Large intestine (tissue), 3 donors: ENCODE results near the gene PTPRN2. TPM values are rescaled to one million over a fixed set of nuclear protein-coding genes. Genes with fewer than 3 reads are reported as not detected.
"Not testable (repeated sequence)": the region's sequence is repeated elsewhere in the genome, so short reads cannot be mapped to it uniquely, and the experiment has no call there.

Source experiments
- DNase-seq, 2 donors: peaks; one replicate each; pipeline versions ENCODE4 v3.0.0 to v3.0.0-alpha.2; 2013
- H3K27ac ChIP-seq: one replicate; pipeline ENCODE4 v1.5.1; 2013; ENCODE audit warnings: low read length
- H3K27me3 ChIP-seq: 2 replicates; pipeline ENCODE4 v1.6.1; 2013; ENCODE audit warnings: low read length; ENCODE audit not compliant: control insufficient read depth, insufficient read depth
- H3K36me3 ChIP-seq: 2 replicates; pipeline ENCODE4 v1.6.1; 2013; ENCODE audit warnings: low read length; ENCODE audit not compliant: control insufficient read depth, insufficient read depth
- H3K4me1 ChIP-seq: one replicate; pipeline ENCODE4 v1.6.1; 2013; ENCODE audit warnings: low read length; ENCODE audit not compliant: control insufficient read depth, insufficient read depth
- H3K4me3 ChIP-seq: one replicate; pipeline ENCODE4 v1.5.1; 2013; ENCODE audit warnings: low read length
- H3K9me3 ChIP-seq: one replicate; pipeline ENCODE4 v1.6.1; 2013; ENCODE audit warnings: mild to moderate bottlenecking, low read depth, low read length, moderate library complexity; ENCODE audit not compliant: control insufficient read depth
- WGBS: methylation state at CpG from one replicate; pipeline ENCODE4 v1.1.5; 2013; ENCODE audit warnings: low lambda C conversion rate; ENCODE audit not compliant: insufficient coverage; 5-methylcytosine and 5-hydroxymethylcytosine counted together
- polyA plus RNA-seq: library from polyadenylated mRNA; unstranded; fragments of 120-200 nt; gene quantifications from one replicate; pipeline ENCODE4 v1.2.1, GENCODE V29; 2013

Gene PTPRN2
- polyA plus RNA-seq, 1 donor = 13.4 TPM

- not testable (repeated sequence) for H3K36me3 ChIP-seq, H3K4me3 ChIP-seq, H3K27me3 ChIP-seq, H3K4me1 ChIP-seq, H3K27ac ChIP-seq, H3K9me3 ChIP-seq, DNase-seq
- WGBS = 80% methylated on average over 1 of the region's 31 CpGs
These were observed 994.8 kb downstream of the PTPRN2 start for GRCh38 chr7:157592636-157593320.

- no peaks in the 10 kb centered on the region for H3K4me1 ChIP-seq
- H3K36me3 ChIP-seq = no peaks in the 10 kb centered on the region
- no peak for DNase-seq
- peaks cover 7% of the 10 kb centered on the region for H3K27me3 ChIP-seq
- no peak overlapping the region for H3K27ac ChIP-seq
- no peaks in the 10 kb centered on the region for H3K9me3 ChIP-seq
- H3K4me3 ChIP-seq = no peak overlapping the region
- WGBS = no CpG with 5 or more reads among the region's 13 CpGs
These were observed 997.1 kb downstream of the PTPRN2 start for GRCh38 chr7:157590526-157590925.

GRCh38 chr7:157589680-157590079, 997.9 kb downstream of the PTPRN2 start:
- H3K9me3 ChIP-seq = no peaks in the 10 kb centered on the region
- no peak for DNase-seq
- 50% methylated on average over 1 of the region's 11 CpGs for WGBS
- no peak overlapping the region for H3K4me3 ChIP-seq
- peaks cover 7% of the 10 kb centered on the region for H3K27me3 ChIP-seq
- H3K27ac ChIP-seq = no peak overlapping the region
- H3K36me3 ChIP-seq = no peaks in the 10 kb centered on the region
- no peaks in the 10 kb centered on the region for H3K4me1 ChIP-seq

- Histone ChIP-seq H3K36me3 (no peaks in the 10 kb centered on the region), H3K27ac (no peak overlapping the region), H3K27me3 (peaks cover 7% of the 10 kb centered on the region), H3K4me3 (no peak overlapping the region), H3K9me3 (no peaks in the 10 kb centered on the region), H3K4me1 (no peaks in the 10 kb centered on the region)
- DNase-seq = no peak
- WGBS = no CpG with 5 or more reads among the region's 34 CpGs
These were observed 999.6 kb downstream of the PTPRN2 start for GRCh38 chr7:157587805-157588560.

GRCh38 chr7:157587051-157587804, 1000.4 kb downstream of the PTPRN2 start:
- Histone ChIP-seq H3K4me3 (no peak overlapping the region), H3K4me1 (no peaks in the 10 kb centered on the region), H3K36me3 (no peaks in the 10 kb centered on the region), H3K27ac (no peak overlapping the region), H3K9me3 (no peaks in the 10 kb centered on the region), H3K27me3 (peaks cover 7% of the 10 kb centered on the region)
- no peak for DNase-seq
- no CpG with 5 or more reads among the region's 12 CpGs for WGBS

DNA sequence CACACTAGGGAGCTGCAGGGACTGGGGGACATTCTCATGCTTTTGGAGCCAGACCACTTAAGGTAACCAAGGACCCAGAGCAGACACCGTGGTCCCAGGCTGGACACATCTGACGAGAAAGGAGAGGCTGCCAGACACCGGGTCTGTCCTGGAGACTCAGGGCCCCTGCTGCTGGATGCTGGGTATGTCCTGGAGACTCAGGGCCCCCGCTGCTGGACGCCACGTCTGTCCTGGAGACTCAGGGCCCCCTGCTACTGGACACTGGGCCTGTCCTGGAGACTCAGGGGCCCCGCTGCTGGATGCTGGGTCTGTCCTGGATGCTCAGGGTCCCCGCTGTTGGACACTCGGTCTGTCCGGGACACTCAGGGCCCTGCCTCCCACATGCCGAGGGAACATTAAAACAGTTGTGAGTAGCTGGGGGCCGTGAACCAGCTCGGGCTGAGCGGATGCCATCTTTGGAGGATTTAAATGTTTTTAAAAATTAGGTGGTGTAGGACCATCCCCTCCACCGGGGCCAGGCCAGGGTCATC, 1001.1 kb downstream of the PTPRN2 start:
- WGBS = no CpG with 5 or more reads among the region's 15 CpGs
- H3K4me1 ChIP-seq = no peaks in the 10 kb centered on the region
- DNase-seq = no peak
- H3K4me3 ChIP-seq = no peak overlapping the region
- H3K36me3 ChIP-seq = no peaks in the 10 kb centered on the region
- peaks cover 7% of the 10 kb centered on the region for H3K27me3 ChIP-seq
- no peak overlapping the region for H3K27ac ChIP-seq
- H3K9me3 ChIP-seq = no peaks in the 10 kb centered on the region

DNA sequence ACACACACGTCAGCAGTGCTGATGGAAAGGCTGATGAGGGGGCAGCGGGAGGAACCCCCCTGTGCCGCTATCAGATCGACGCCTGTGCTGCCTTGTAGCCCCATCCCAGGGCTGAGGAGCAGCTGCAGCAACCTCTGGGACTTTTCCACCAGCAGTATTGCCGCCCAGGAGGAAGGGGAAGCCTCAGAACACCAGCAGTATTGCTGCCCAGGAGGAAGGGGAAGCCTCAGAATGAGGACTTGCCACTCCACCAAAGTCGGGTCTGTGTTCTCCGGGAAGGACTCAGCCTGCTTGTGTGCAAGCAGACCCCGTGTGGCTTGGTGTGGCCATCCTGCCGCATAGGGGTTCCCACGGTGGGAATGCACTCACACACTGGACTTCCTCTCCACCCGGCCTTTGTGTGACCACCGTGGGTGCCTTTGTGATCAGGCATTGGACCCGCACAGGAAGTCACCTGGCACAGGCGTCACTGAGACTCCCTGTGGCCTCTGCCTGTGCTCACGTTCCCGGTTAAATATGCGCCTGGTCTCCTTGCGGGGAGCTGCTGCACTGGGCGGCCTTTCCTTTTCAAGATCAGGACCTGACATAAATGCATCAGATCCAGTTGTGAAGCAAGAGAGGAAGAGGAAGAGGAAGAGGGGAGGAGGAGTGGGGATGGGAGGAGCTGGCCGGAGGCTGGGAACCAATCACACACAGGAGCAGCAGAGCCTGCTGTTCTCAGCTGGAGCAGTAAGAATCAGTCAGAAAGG, 1002.3 kb downstream of the PTPRN2 start:
- DNase-seq = no peak
- Histone ChIP-seq H3K27ac (no peak overlapping the region), H3K36me3 (no peaks in the 10 kb centered on the region), H3K4me3 (no peak overlapping the region), H3K27me3 (peaks cover 7% of the 10 kb centered on the region), H3K4me1 (no peaks in the 10 kb centered on the region), H3K9me3 (no peaks in the 10 kb centered on the region)
- no CpG with 5 or more reads among the region's 21 CpGs for WGBS

GRCh38 chr7:157584420-157584819, 1003.2 kb downstream of the PTPRN2 start:
- no peak for DNase-seq
- Histone ChIP-seq H3K27me3 (peaks cover 7% of the 10 kb centered on the region), H3K9me3 (no peaks in the 10 kb centered on the region), H3K4me1 (no peaks in the 10 kb centered on the region), H3K4me3 (no peak overlapping the region), H3K36me3 (no peaks in the 10 kb centered on the region), H3K27ac (no peak overlapping the region)
- WGBS = 100% methylated on average over 2 of the region's 9 CpGs

- H3K27ac ChIP-seq = no peak overlapping the region
- no CpG with 5 or more reads among the region's 15 CpGs for WGBS
- no peak for DNase-seq
These were observed 1005.9 kb downstream of the PTPRN2 start for GRCh38 chr7:157581740-157582139.

DNA sequence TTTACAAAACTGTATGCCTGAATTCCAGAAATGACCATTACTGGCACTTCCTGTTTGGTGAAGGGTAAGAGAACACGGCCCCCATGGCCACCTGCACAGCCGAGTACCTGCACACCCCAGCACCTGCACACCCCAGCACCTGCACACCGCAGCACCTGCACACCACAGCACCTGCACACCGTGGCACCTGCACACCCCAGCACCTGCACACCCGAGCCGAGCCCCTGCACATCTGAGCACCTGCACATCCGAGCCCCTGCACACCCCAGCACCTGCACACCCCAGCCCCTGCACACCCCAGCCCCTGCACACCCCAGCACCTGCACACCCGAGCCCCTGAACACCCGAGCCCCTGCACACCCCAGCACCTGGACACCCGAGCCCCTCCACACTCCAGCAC, 1007.3 kb downstream of the PTPRN2 start:
- H3K36me3 ChIP-seq = no peaks in the 10 kb centered on the region
- no peak overlapping the region for H3K4me3 ChIP-seq
- DNase-seq = no peak
- no CpG with 5 or more reads among the region's 10 CpGs for WGBS
- H3K27me3 ChIP-seq = peaks cover 4% of the 10 kb centered on the region
- H3K27ac ChIP-seq = no peak overlapping the region
- H3K4me1 ChIP-seq = no peaks in the 10 kb centered on the region
- H3K9me3 ChIP-seq = peaks cover 3% of the 10 kb centered on the region

More at GRCh38 chr7:157581740-157582139, 1005.9 kb downstream of the PTPRN2 start:
- H3K36me3 ChIP-seq = no peaks in the 10 kb centered on the region
- H3K4me3 ChIP-seq = no peak overlapping the region
- H3K4me1 ChIP-seq = no peaks in the 10 kb centered on the region
- H3K27me3 ChIP-seq = peaks cover 5% of the 10 kb centered on the region
- no peaks in the 10 kb centered on the region for H3K9me3 ChIP-seq
